ENCODE measurements around the gene PIK3R6.
"Not testable (repeated sequence)": the region's sequence is repeated elsewhere in the genome, so short reads cannot be mapped to it uniquely, and the experiment has no call there.

PIK3R6 gene

DNA sequence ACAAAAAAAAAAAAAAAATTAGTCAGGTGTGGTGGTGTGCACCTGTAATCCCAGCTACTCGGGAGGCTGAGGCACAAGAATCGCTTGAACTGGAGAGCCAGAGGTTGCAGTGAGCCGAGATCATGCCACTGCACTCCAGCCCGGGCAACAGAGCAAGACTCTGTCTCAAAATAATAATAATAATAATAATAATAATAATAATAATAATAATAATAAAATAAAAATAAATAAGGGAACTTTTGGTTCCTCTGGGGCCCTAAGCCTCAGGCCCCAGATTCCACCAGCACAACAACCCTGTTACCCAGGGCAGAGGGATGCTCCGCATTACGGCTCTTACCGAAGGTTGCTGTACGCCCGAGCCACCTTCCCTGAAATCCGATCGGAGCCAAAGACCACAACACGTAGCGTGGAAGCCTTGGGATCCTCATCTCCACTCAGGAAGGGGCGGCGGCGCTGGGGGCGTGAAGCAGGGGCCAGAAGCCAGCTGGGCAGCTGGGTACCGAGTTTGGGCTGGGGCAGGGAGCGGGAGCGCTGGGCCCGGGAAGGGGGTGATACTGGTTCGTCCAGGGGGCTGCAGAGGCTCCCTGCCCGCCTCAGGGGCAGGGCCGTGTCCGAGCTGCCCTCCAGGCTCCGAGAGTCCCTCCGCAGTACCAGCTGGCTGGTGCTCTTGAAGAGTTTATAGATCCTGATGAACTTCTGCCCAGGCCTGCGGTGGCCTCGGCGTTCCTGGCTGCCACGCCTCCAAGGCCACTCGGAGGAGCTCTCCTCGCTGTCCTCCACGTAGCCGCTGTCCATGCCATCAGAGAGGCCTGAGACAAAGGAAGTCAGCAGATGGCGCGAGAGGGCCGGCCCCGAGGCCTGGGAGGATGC is 20.6 kb upstream of the PIK3R6 start:
- Histone ChIP-seq H3K9me2 (replicated peaks; ENCODE audit: control insufficient read depth, low read length) (no peaks in the 10 kb centered on the region), H3K27ac (ENCODE audit: low read depth, low read length) (no peak overlapping the region), H3K79me2 (ENCODE audit: control insufficient read depth, low read length) (no peaks in the 10 kb centered on the region), H3K4me1 (ENCODE audit: control insufficient read depth, low read length) (no peaks in the 10 kb centered on the region), H3K9me3 (ENCODE audit: control insufficient read depth, insufficient read depth, low read length) (no peaks in the 10 kb centered on the region), H3K36me3 (ENCODE audit: control insufficient read depth, low read length) (no peaks in the 10 kb centered on the region), H4K20me1 (ENCODE audit: control insufficient read depth, insufficient read depth, low read depth, low read length) (no peaks in the 10 kb centered on the region), H3F3A (ENCODE audit: control insufficient read depth, insufficient read depth) (no peaks in the 10 kb centered on the region), H3K4me2 (ENCODE audit: low read length) (no peak overlapping the region), H3K4me3 (ENCODE audit: low read length) (no peak overlapping the region), H3K27me3 (ENCODE audit: control insufficient read depth, low read length) (peaks cover 4% of the 10 kb centered on the region; the same call in 1 of the 2 replicates)
- TF ChIP-seq EZH2phosphoT487 (IDR thresholded peaks at IDR 0.05; ENCODE audit: borderline replicate concordance, low read length): no peak
- TF ChIP-seq, protein P1, sequence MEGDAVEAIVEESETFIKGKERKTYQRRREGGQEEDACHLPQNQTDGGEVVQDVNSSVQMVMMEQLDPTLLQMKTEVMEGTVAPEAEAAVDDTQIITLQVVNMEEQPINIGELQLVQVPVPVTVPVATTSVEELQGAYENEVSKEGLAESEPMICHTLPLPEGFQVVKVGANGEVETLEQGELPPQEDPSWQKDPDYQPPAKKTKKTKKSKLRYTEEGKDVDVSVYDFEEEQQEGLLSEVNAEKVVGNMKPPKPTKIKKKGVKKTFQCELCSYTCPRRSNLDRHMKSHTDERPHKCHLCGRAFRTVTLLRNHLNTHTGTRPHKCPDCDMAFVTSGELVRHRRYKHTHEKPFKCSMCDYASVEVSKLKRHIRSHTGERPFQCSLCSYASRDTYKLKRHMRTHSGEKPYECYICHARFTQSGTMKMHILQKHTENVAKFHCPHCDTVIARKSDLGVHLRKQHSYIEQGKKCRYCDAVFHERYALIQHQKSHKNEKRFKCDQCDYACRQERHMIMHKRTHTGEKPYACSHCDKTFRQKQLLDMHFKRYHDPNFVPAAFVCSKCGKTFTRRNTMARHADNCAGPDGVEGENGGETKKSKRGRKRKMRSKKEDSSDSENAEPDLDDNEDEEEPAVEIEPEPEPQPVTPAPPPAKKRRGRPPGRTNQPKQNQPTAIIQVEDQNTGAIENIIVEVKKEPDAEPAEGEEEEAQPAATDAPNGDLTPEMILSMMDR (IDR thresholded peaks at IDR 0.05; ENCODE audit: low read depth, low read length, poor library complexity, severe bottlenecking): no peak

DNA sequence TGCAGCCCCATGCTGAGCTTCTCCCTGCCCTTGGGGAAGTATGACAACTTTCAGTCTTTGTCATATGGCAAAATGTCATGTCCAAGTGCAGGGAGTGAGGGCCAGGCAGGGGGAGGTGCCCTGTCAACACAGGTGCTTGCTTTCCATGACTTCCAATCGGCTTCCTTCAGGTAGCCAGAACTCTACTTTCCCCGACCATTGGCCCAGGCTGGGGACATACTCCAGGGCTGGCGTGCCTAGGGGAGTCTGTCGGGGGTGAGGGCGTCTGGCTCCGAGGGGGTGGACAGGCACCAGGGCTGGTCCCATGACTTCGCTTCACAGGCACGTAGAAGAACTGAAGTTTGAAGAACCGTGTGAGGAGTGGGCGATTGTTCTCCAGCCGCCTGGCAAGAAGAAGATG is 19.8 kb upstream of the PIK3R6 start:
- no peaks in the 10 kb centered on the region for H3K9me3 ChIP-seq (ENCODE audit: control insufficient read depth, insufficient read depth, low read length)
- H3K27ac ChIP-seq (ENCODE audit: low read depth, low read length): no peak overlapping the region
- H3K27me3 ChIP-seq (ENCODE audit: control insufficient read depth, low read length): peaks cover 4% of the 10 kb centered on the region; the same call in 1 of the 2 replicates
- no peaks in the 10 kb centered on the region for H3K9me2 ChIP-seq (replicated peaks; ENCODE audit: control insufficient read depth, low read length)
- H3F3A ChIP-seq (ENCODE audit: control insufficient read depth, insufficient read depth): no peaks in the 10 kb centered on the region
- no peak overlapping the region for H3K4me3 ChIP-seq (ENCODE audit: low read length)
- TF ChIP-seq, protein P1 (IDR thresholded peaks at IDR 0.05; ENCODE audit: low read depth, low read length, poor library complexity, severe bottlenecking): no peak
- TF ChIP-seq EZH2phosphoT487 (IDR thresholded peaks at IDR 0.05; ENCODE audit: borderline replicate concordance, low read length): no peak
- H4K20me1 ChIP-seq (ENCODE audit: control insufficient read depth, insufficient read depth, low read depth, low read length): no peaks in the 10 kb centered on the region
- H3K4me2 ChIP-seq (ENCODE audit: low read length): no peak overlapping the region
- no peaks in the 10 kb centered on the region for H3K79me2 ChIP-seq (ENCODE audit: control insufficient read depth, low read length)
- H3K4me1 ChIP-seq (ENCODE audit: control insufficient read depth, low read length): no peaks in the 10 kb centered on the region
- H3K36me3 ChIP-seq (ENCODE audit: control insufficient read depth, low read length): no peaks in the 10 kb centered on the region

DNA sequence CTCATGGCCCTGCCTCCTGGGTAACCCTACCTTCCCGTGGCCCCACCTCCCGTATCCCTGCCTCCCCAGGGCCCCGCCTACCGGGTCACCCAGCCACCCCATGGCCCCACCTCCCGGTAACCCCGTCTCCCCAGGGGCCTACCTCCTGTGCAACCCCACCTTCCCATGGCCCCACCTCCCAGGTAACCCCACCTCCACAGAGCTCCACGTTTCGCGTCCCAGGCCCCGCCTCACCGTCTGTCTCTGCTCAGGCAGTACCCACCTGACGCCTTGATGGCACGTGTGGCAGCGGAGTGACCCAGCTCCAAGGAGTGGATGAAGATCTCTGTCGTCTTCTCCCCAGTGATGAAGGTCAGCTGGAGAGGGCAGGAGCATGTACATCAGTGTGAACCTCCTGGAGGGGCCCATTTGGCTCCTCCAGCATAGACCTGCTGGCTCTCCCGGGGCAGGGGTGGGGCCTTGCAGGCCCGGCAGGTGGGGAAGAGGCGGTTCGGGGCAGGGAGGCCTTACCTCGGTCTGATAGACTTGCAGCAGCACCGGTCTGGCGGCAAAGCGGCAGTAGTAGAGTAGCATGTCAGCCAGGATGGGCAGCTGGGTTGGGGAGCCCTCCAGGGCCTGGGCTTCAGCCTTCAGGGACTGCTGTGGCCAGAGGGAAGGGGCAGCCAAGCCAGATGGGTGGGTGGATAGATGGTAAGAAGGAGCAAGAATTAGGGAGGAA is 18.7 kb upstream of the PIK3R6 start:
- no peaks in the 10 kb centered on the region for H3K27me3 ChIP-seq (ENCODE audit: control insufficient read depth, low read length)
- H3K27ac ChIP-seq (ENCODE audit: low read depth, low read length): no peak overlapping the region
- H3K36me3 ChIP-seq (ENCODE audit: control insufficient read depth, low read length): no peaks in the 10 kb centered on the region
- TF ChIP-seq EZH2phosphoT487 (IDR thresholded peaks at IDR 0.05; ENCODE audit: borderline replicate concordance, low read length): no peak
- TF ChIP-seq, protein P1 (IDR thresholded peaks at IDR 0.05; ENCODE audit: low read depth, low read length, poor library complexity, severe bottlenecking): no peak
- H3K4me1 ChIP-seq (ENCODE audit: control insufficient read depth, low read length): no peaks in the 10 kb centered on the region
- H3K9me3 ChIP-seq (ENCODE audit: control insufficient read depth, insufficient read depth, low read length): no peaks in the 10 kb centered on the region
- no peaks in the 10 kb centered on the region for H4K20me1 ChIP-seq (ENCODE audit: control insufficient read depth, insufficient read depth, low read depth, low read length)
- no peak overlapping the region for H3K4me3 ChIP-seq (ENCODE audit: low read length)
- no peaks in the 10 kb centered on the region for H3K79me2 ChIP-seq (ENCODE audit: control insufficient read depth, low read length)
- no peaks in the 10 kb centered on the region for H3K9me2 ChIP-seq (replicated peaks; ENCODE audit: control insufficient read depth, low read length)
- H3K4me2 ChIP-seq (ENCODE audit: low read length): no peak overlapping the region
- no peaks in the 10 kb centered on the region for H3F3A ChIP-seq (ENCODE audit: control insufficient read depth, insufficient read depth)

DNA sequence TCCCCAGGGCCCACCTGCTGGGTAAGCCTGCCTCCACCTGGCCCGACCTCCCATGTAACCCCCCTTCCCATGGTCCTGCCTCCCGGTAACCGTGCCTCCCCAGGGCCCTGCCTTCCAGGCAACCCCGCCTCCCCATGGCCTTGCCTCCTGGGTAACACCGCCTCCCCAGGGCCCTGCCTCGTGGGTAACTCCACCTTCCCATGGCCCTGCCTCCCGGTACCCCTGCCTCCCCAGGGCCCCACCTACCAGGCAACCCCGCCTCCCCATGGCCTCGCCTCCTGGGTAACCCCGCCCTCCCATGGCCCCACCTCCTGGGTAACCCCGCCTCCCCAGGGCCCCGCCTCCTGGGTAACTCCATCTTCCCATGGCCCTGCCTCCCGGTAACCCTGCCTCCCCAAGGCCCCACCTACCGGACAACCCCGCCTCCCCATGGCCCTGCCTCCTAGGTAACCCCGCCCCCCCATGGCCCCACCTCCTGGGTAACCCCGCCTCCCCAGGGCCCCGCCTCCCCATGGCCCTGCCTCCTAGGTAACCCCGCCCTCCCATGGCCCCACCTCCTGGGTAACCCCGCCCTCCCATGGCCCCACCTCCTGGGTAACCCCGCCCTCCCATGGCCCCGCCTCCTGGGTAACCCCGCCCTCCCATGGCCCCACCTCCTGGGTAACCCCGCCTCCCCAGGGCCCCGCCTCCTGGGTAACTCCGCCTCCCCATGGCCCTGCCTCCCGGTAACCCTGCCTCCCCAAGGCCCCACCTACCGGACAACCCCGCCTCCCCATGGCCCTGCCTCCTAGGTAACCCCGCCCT is 17.9 kb upstream of the PIK3R6 start:
- H3F3A ChIP-seq (ENCODE audit: control insufficient read depth, insufficient read depth); H3K4me1 ChIP-seq (ENCODE audit: control insufficient read depth, low read length); H3K79me2 ChIP-seq (ENCODE audit: control insufficient read depth, low read length); H3K4me2 ChIP-seq (ENCODE audit: low read length); H4K20me1 ChIP-seq (ENCODE audit: control insufficient read depth, insufficient read depth, low read depth, low read length); H3K9me3 ChIP-seq (ENCODE audit: control insufficient read depth, insufficient read depth, low read length); H3K27me3 ChIP-seq (ENCODE audit: control insufficient read depth, low read length); H3K27ac ChIP-seq (ENCODE audit: low read depth, low read length); H3K4me3 ChIP-seq (ENCODE audit: low read length); H3K36me3 ChIP-seq (ENCODE audit: control insufficient read depth, low read length); H3K9me2 ChIP-seq (replicated peaks; ENCODE audit: control insufficient read depth, low read length): not testable (repeated sequence)

Measured in DOHH2 (cell line).